GM19438 (cell line): ENCODE measurements around the gene IGFBP3.

Source experiments
- ATAC-seq: cut with Tn5 transposase; IDR thresholded peaks from one replicate; pipeline ENCODE4 v1.9.1; 2021; ENCODE audit warnings: low read depth; ENCODE audit not compliant: unreplicated experiment

The IGFBP3 gene

DNA sequence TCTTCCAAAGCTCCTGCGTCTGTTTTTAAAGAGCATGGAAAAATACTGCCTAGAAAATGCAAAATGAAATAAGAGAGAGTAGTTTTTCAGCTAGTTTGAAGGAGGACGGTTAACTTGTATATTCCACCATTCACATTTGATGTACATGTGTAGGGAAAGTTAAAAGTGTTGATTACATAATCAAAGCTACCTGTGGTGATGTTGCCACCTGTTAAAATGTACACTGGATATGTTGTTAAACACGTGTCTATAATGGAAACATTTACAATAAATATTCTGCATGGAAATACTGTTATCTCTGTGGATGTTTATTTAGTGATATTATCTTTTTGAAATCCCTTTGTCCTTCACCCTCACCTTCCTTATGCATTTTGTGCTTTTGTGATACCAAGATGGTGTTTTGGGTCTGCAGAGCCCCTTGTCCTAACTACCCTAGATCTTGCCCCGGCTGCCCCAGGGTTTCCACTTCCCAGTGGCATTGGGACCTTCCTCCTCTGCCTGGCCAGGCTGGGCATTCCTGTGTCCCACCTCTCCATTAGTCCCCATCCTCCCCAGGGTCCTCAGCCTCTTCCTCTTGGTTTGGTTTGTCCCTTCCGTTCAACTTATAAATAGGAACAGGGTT is 27.6 kb downstream of the IGFBP3 start:
- ATAC-seq: no peak

DNA sequence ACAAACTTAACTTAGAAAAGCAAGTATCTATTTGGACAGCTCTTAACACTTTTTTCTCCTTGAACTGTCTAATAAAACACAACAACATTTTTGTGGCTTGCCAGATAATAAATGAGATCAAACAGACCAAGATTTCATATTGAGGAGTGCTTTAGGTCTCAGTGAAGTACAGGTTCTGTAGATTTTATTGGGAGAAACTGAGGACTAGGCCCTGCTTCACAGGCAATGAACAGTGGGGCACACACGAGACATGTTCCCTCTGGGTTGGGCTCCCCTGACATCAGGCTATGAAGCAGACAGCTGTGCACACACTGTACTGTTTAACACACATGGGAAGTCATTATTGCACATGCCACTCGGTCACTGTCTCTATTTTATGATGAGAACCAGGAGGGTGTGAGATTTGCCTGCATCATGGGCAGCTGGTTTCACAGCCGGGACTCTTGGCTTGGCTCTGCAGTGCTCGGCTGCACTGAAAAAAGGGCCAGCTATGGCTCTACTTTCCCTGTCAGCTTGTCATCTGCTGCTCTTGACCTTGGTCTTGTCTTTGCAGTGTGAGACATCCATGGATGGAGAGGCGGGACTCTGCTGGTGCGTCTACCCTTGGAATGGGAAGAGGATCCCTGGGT is 28.6 kb downstream of the IGFBP3 start:
- ATAC-seq: no peak

DNA sequence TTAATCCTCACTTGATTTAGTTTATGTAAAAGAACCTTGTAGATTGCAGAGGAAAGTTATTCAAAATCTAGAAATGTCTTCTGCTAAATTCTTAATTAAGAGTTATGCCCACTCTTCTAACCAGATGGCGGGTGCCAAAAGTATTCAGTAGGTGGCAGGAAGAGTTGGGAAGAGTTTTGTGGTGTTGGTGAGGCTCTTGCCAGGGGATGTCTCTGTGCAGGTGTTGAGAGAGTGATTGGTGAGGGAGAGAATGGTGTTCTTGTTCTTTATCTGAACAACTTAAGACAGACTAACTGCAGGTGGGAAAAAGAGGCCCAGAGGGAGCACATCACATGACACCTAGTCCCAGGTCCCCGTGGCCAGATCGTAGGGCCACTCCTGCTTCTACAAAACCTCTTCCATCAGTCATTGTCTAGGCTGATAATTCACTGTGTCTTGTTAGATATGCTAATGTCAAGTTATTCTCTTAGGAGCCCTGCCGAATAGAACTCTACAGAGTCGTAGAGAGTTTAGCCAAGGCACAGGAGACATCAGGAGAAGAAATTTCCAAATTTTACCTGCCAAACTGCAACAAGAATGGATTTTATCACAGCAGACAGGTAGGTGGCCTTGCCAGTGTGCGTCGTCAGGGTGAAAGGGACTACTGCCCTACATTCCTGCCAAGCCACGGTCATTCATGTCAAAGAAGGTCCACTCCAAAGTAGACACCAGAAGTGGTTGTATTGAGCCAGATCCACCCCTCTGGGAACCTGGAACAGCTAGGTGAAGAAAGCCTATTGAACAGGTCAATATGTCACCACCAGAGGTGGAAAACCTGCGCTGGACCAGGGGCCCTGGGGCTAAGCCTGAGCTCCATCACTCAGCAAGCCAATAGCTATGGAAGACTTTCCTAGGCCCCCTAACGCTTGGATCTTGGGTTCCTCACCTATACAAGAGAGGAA is 29.3 kb downstream of the IGFBP3 start:
- no peak for ATAC-seq

DNA sequence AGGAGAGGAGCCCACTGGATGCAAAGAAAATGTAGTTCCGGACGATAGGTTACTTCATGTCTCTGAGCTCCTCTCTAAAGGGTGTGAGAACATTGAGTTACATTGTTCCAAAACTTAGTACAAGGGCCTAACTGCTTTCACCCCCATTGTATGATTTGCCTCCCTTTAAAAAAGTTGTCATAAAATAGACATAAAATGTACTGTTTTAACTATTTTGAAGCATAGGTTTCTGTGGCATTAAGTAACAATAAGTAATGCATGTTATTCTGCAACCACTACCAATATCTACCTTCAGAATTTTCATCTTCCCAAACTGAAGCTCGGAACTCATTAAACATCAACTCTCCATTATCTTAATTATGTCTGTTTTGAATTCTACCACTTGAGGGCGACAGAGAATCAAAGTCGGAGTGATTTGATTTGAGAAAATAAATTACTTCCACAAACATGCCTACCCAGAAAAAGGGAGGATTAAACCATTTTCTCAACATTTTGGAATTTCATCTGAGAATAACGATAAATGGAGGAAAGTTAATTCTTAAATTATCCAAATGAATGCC is 30.1 kb downstream of the IGFBP3 start:
- no peak for ATAC-seq

DNA sequence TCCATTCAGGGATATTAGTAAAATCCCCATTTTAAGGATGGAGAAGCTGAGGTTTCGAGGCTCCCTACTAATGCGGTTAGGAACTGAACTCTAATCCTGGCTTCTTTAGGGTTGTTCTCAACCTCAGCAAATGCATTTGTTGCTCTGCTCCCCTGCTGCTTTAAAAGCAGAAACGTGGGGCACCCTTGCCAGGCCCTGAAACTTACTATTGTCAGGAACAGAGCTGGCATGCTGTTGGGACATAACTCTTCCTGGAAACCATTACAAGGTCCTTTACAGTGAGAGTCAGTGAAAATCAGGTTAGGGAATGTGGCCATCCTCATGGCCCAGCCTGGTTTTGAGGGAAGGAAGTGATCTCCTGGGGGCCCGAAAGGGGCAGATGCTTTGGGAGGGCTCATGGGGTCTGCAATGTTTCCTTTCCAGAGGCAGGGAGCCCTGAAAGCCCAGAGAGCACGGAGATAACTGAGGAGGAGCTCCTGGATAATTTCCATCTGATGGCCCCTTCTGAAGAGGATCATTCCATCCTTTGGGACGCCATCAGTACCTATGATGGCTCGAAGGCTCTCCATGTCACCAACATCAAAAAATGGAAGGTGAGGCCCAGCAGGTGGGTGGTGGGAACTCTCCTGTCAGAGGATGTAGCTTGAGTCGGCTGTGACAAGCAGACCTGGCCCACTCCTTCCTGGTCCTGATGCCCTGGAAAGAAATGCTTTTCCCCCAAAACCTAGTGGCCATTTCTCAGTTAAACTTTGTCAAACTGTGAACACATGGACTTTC is 30.8 kb downstream of the IGFBP3 start:
- ATAC-seq: no peak

DNA sequence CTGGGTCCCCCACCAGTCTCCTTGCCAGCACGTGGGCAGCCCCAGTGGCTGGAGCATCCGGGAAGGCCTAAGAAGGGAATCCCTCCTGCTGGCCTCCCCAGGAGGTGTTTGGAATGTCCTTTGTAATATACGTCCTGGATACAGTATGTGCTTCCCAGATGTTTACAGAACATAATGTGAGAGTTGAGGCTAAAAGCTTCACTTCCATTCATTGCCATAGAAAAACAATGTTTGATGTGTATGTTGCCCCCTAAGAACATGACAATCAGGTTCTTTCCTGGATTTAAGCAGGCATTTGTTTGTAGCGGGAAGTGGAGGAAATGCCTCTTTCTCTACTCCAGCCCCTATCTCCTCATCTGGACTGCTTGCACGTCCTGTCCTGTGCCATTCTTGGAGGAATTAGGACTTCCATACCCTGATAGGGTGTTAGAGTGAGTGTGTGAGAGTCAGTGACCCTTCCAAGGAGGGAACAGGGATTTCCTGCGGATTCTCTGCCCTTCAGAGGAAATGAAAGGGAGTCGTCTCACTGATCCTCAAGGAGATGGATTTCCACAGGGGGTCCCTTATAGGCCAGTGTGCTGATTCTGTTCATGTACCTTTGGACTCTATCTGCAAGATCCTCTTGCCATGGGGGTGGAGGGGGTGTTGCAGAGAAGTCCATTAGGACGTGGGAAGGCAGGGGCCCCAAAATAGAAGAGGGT is 31.6 kb downstream of the IGFBP3 start:
- ATAC-seq: no peak

DNA sequence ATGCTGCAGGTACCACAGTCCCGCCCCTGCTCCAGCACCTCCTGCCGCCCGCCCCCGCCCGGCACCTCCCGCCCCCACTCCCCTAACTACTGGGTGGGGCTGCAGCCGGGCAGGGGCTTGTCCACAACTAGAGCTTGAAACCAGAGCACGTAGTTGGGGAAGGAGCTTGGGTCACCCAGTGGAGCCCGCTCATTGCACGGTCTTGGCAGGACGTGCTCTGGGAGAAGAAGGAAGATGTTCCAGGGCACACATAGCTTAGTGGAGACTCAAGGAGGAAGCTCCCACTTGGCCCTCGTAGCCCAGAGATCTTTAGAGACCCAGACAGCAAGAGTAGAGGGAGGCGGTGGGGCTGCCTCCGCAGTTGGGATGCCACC is 32.1 kb downstream of the IGFBP3 start:
- ATAC-seq: no peak

DNA sequence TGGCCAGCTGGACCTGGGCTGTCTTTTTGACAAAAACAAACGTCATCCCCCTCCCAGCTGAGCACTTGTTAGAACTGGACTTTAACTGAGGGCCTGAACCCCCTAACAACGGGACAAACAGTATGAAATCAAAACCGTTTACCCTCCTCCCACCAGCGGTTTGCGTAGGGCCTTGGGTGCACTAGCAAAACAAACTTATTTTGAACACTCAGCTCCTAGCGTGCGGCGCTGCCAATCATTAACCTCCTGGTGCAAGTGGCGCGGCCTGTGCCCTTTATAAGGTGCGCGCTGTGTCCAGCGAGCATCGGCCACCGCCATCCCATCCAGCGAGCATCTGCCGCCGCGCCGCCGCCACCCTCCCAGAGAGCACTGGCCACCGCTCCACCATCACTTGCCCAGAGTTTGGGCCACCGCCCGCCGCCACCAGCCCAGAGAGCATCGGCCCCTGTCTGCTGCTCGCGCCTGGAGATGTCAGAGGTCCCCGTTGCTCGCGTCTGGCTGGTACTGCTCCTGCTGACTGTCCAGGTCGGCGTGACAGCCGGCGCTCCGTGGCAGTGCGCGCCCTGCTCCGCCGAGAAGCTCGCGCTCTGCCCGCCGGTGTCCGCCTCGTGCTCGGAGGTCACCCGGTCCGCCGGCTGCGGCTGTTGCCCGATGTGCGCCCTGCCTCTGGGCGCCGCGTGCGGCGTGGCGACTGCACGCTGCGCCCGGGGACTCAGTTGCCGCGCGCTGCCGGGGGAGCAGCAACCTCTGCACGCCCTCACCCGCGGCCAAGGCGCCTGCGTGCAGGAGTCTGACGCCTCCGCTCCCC is 32.7 kb downstream of the IGFBP3 start, which contains the start of gene IGFBP1:
IGFBP1 (plus strand) TSS at position 304 of the 808 bp plus-strand sequence; CDS start at position 469, 165 bp downstream.
- ATAC-seq: no peak

DNA sequence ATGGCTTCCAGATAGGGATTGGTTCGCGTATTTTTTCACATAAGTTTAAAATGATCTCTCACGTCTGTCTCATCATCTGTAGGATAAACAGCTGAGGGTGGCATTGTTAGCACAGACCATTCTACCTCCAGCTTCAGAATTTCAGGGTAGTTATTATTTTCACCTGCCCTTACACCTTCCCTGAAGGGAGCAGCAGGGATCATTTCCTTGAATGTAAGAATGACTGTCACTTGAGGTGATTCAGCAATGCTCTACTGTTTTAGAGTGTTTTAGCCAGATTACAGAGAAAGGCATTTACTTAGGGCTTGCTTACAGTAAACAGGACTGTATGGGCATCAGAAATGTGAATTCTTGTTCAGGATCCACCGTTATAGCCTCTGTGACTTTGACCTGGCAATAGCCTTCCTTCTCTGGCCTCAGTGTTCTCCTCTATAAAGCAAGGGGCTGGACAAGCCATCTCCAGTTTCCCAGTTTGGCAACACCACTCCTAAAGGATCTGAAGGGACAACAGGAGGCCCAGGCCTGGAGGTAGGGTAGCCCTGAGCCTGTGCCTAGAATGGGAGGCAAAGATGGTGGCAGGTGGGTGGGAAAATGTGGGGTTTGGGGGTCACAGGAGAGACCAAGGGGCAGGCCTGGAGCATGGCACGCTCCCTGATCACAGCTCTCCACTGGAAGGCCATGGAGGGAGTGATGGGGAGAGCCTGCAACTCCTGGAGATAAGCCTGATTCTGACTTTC is 34.0 kb downstream of the IGFBP3 start:
- no peak for ATAC-seq

DNA sequence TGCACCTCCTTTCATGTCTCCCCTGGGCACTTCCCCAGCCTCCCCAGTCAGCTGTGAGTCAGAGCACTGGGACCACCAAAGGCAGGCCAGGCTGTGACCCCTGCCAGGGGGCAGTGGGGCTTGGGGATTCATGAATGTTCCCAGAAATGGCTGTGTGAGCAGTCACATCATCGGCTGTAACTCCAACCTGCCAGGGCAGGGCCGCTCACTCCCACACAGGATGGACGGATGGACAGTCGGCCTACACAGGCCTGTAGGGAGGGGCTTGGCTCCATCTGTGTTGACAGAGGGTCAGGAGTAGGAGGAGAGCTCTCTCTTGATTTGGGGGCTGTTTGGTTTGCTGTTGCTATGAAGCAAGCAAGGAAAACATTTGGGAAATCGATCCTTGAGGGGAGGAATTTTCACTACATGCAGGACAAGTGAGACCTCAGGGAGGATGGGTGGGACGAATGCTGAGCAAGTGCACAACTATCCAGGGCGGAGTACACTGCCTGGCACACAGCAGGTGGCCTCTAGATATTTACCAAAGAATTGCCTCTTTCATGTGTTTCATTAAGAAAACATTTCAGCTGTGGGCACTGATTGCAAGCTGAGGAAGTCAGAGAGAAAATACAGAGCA is 35.7 kb downstream of the IGFBP3 start:
- ATAC-seq: no peak

DNA sequence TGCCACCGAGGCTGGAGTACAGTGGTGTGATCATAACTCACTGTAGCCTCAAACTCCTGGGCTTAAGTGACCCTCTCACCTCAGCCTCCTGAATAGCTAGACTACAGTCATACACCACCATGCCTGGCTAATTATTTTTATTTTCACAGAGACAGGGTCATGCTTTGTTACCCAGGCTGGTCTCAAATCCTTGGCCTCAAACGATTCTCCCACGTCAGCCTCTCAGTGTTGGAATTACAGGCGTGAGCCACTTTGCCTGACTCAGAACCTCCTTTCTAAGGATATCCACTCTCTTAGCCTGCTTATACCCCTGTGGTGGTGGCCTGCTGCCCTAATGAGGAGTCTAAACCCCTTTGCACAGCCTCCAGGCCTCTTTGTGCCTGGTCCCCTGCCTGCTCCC is 36.9 kb downstream of the IGFBP3 start:
- ATAC-seq: no peak

DNA sequence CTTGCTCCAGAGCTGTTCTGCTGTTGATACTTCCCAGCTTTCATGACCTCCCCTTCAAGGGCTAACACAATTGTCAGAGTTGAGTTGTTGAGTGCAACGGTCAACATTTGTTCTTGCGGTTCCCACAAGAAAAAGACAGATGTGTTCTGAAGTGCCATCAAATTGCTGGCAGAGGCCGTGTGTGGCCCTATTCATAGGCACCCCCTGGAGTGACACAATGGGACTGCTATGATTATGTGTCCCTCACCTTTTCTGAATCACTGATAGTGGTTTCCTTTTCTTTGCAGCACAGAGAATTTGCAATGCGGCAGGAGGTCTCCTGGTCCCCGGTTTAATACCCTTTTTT is 38.6 kb downstream of the IGFBP3 start:
- ATAC-seq: no peak

DNA sequence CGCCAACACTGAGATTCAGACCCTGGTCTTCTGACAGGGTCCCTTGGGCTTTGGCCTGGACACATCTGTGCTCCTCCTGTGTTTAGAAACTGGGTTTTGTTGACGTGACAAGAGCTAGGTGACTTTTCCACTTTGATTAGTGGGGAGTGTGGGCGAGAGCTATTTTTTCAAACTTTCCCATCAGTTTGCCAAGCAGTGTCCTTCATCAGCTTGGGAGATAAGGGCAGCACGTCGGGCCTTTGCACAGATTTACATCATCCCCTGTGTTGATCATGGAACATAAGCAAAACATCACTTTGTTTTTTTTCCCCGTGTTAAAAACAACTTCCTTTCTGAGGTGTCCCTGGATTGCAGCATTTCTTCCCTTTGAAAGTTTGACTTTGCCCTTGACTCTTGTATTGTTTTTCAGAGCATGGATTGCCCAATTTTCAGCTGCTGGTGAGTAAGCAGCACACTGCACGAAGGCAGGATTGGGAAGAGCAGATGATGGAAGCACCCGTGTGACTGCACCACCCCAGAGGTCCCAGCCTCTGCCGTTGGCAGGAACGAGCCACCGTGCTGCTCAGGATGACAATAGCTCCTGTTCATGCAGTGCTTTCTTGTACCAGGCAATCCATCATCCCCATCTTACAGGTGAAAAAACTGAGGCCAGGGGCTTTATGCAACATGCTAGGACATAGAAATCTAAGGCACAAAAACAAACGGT is 39.2 kb downstream of the IGFBP3 start:
- no peak for ATAC-seq

DNA sequence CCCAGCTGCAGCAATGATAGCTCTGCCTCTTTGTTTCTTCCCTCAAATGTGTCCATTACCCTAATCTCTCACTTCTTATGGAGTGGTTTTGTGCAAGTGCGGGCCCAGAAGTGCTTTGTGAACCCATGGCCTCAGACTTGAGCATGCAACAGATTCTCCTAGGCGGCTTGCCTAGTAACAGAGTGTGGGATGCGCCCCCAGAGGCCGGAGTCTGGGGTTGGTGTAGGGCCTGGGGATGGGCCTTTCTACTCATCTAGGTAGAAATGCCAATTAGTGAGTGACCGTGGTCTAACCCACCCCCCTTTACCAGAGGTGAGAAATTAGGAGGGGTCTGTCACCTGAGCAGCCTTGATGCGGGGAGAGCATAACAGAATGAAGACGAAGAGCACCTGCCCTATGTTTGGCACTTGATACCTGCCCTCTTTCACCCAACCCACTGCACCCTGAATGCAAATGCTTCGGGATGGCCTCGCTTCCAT is 39.8 kb downstream of the IGFBP3 start:
- no peak for ATAC-seq

DNA sequence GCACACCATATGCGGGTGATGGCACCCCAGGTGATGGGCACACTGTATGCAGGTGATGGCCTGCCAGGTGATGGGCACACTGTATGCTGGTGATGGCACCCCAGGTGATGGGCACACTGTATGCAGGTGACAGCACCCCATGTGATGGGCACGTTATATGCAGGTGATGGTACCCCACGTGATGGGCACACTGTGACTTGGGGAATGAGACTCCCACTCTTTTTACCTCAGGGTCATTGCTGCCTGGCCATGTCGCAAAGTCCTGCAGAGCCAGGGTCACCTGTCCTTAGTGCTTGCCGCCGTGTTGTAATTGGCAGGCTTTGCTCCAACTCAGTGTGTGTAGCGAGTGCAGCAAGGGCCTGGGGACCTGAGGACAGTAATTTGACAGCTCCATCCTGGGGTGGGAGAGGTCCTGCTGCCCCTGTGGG is 40.6 kb downstream of the IGFBP3 start:
- ATAC-seq: no peak

DNA sequence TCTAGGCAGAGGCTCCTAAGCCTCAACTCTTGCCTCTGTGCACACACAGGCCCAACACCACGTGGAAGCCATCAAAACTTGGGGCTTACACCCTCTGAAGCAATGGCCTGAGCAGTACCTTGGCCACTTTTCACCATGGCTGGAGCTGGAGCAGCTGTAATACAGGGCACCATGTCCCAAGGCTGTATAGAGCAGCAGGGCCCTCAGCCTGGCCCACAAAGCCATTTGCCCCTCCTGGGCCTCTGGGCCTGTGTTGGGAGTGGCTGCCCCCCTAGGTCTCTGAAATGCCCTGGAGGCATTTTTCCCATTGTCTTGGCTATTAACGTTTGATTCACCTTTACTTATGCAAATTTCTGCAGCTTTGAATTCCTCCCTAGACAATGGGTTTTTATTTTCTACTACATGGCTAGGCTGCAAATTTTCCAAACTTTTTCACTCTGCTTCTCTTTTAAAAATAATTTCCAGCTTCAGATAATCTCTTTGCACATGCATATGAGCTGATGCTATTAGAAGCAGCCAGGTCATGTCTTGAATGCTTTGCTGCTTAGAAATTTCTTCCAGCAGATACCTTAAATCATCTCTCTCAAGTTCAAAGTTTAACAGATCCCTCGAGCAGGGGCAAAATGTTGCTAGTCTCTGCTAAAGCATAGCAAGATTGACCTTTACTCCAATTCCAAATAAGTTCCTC is 42.5 kb downstream of the IGFBP3 start:
- ATAC-seq: no peak

DNA sequence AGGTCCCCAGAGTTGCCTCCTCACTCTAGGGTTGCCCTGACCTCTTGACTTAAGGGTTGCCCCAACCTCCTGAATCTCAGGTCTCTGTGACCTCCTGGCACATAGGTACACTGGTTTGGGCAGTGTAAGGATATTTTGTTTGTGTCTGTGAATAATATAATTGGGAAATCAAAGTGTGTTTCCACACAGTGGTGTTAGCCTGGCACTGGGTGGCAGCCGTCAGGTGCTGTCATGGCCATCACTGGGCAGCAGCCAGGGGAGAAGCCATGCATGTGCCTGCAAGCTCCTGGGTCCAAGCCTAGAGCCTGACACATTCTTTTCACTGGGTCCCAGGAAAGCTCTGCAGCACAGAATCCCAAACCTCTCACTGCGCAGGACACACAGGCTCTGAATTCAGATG is 44.6 kb downstream of the IGFBP3 start:
- no peak for ATAC-seq
